Type B pancreatic cell (in vitro differentiated cells): Measurements from ENCODE around the gene ADCK2. TPM values are rescaled to one million over a fixed set of nuclear protein-coding genes. Genes with fewer than 3 reads are reported as not detected.
"Not testable (repeated sequence)": the region's sequence is repeated elsewhere in the genome, so short reads cannot be mapped to it uniquely, and the experiment has no call there.

Experiments used
- DNase-seq: peaks from one replicate; pipeline ENCODE4 v3.0.0; 2021; ENCODE audit warnings: mixed read lengths; ENCODE audit not compliant: unreplicated experiment; ENCODE audit errors: extremely low spot score
- H3K27ac Mint-ChIP-seq: 2 replicates; pipeline ENCODE4 v1.8.0; 2021; ENCODE audit warnings: mild to moderate bottlenecking, mixed read lengths
- H3K27me3 Mint-ChIP-seq: 2 replicates; pipeline ENCODE4 v1.8.0; 2021; ENCODE audit warnings: mixed read lengths
- H3K36me3 Mint-ChIP-seq: 2 replicates; pipeline ENCODE4 v1.8.0; 2021; ENCODE audit warnings: mixed read lengths
- H3K4me1 Mint-ChIP-seq: one replicate; pipeline ENCODE4 v1.8.0; 2021; ENCODE audit warnings: mixed read lengths; ENCODE audit not compliant: unreplicated experiment
- H3K4me3 Mint-ChIP-seq: 2 replicates; pipeline ENCODE4 v1.8.0; 2021; ENCODE audit warnings: mild to moderate bottlenecking, mixed read lengths
- H3K9me3 Mint-ChIP-seq: 2 replicates; pipeline ENCODE4 v1.8.0; 2021; ENCODE audit warnings: mixed read lengths
- CTCF ChIP-seq: fragments of 200-600 bp; sonication (generic); conservative IDR thresholded peaks from 2 replicates; pipeline ENCODE4 v1.5.0; 2021; ENCODE audit warnings: antibody characterized with exemption, mild to moderate bottlenecking
- total RNA-seq: library from RNA; stranded (reverse); gene quantifications from 2 replicates; pipeline ENCODE4 v1.2.1, GENCODE V29; 2021; ENCODE audit warnings: low replicate concordance

ADCK2 gene
- total RNA-seq, 1 donor from 2014 or later = 16.3 TPM

- Mint-ChIP-seq H3K36me3 (peaks cover 13% of the 10 kb centered on the region), H3K4me3 (peak overlapping the region; percentile 90), H3K9me3 (no peaks in the 10 kb centered on the region), H3K27me3 (no peaks in the 10 kb centered on the region), H3K27ac (peak overlapping the region; percentile 86), H3K4me1 (peaks cover 22% of the 10 kb centered on the region)
- peak; percentile 58 for TF ChIP-seq CTCF
- DNase-seq = no peak
Observed at GRCh38 chr7:140674899-140675701, 2.4 kb downstream of the ADCK2 start.

GRCh38 chr7:140675726-140676125 lies 3.0 kb downstream of the ADCK2 start:
- peak overlapping the region; percentile 86 for H3K27ac Mint-ChIP-seq

GRCh38 chr7:140676306-140676705 lies 3.6 kb downstream of the ADCK2 start:
- TF ChIP-seq CTCF = no peak
- Mint-ChIP-seq H3K9me3 (no peaks in the 10 kb centered on the region), H3K27ac (no peak overlapping the region)

More at GRCh38 chr7:140675726-140676125, 3.0 kb downstream of the ADCK2 start:
- Mint-ChIP-seq H3K9me3 (no peaks in the 10 kb centered on the region), H3K4me3 (peak overlapping the region; percentile 67), H3K27me3 (no peaks in the 10 kb centered on the region), H3K36me3 (peaks cover 16% of the 10 kb centered on the region), H3K4me1 (peaks cover 22% of the 10 kb centered on the region)
- no peak for DNase-seq
- TF ChIP-seq CTCF = no peak

GRCh38 chr7:140676956-140677355 lies 4.2 kb downstream of the ADCK2 start:
- H3K27me3 Mint-ChIP-seq, H3K27ac Mint-ChIP-seq, H3K9me3 Mint-ChIP-seq, DNase-seq, H3K4me3 Mint-ChIP-seq: not testable (repeated sequence)
- peaks cover 22% of the 10 kb centered on the region for H3K4me1 Mint-ChIP-seq
- H3K36me3 Mint-ChIP-seq = peaks cover 20% of the 10 kb centered on the region

More at GRCh38 chr7:140676306-140676705, 3.6 kb downstream of the ADCK2 start:
- no peaks in the 10 kb centered on the region for H3K27me3 Mint-ChIP-seq
- H3K4me3 Mint-ChIP-seq = no peak overlapping the region
- H3K36me3 Mint-ChIP-seq = peaks cover 19% of the 10 kb centered on the region
- H3K4me1 Mint-ChIP-seq = peaks cover 22% of the 10 kb centered on the region
- DNase-seq = no peak

- Mint-ChIP-seq H3K36me3 (peaks cover 25% of the 10 kb centered on the region), H3K27ac (no peak overlapping the region), H3K27me3 (no peaks in the 10 kb centered on the region), H3K9me3 (no peaks in the 10 kb centered on the region), H3K4me1 (peaks cover 16% of the 10 kb centered on the region), H3K4me3 (no peak overlapping the region)
- DNase-seq = no peak
- no peak for TF ChIP-seq CTCF
Observed at GRCh38 chr7:140677496-140677895, 4.8 kb downstream of the ADCK2 start.

GRCh38 chr7:140678081-140678815 lies 5.5 kb downstream of the ADCK2 start:
- no peak for TF ChIP-seq CTCF
- no peak for DNase-seq
- Mint-ChIP-seq H3K4me3 (no peak overlapping the region), H3K27me3 (no peaks in the 10 kb centered on the region), H3K36me3 (peaks cover 25% of the 10 kb centered on the region), H3K27ac (no peak overlapping the region), H3K4me1 (peaks cover 16% of the 10 kb centered on the region), H3K9me3 (no peaks in the 10 kb centered on the region)
